Activated T-cell treated with anti-CD3 and anti-CD28 coated beads for 48 hours (primary cell): ENCODE measurements around the gene SLC2A13.
"Not testable (repeated sequence)": the region's sequence is repeated elsewhere in the genome, so short reads cannot be mapped to it uniquely, and the experiment has no call there.

Experiments
- DNase-seq: peaks from one replicate; pipeline ENCODE4 v3.0.0-alpha.2; 2020; ENCODE audit warnings: low read depth

Gene SLC2A13

DNA sequence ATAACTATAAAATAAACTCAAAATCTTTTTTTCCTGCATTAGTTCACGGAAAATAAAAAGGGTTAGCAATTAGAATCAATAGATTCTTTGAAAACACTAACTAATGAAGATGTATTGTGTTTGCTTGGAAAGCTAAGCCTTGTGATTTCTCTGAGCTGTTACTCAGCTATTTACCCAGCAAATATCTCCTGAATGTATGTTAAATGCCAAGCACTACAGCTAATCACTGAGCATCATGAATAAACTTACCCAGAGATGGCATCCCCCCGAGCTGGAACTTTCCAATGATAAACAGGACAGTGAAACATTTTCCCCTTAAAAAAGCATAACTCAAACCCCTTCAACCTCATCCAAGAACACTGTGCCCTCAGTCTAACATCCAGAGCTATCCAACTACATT, 71.2 kb downstream of the SLC2A13 start:
- DNase-seq, result no peak

DNA sequence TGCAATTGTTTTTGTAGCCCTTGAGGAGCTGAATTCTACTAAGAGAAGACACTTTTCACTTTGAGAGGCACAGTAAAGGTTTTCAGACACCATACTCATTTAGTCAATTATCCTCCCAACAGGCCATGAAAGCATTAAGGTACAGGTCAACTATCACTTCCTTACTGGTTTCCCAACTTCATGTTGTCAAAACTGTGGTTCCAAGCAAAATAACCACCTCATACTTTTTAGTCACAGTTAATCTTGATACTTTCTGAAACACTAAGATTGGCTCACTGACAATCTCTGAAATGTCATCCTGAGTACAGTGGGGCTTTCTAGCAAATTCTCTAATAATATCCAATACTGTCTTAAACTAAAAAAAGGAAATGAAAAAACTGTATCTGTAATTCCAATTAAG, 71.7 kb downstream of the SLC2A13 start:
- DNase-seq, result no peak

DNA sequence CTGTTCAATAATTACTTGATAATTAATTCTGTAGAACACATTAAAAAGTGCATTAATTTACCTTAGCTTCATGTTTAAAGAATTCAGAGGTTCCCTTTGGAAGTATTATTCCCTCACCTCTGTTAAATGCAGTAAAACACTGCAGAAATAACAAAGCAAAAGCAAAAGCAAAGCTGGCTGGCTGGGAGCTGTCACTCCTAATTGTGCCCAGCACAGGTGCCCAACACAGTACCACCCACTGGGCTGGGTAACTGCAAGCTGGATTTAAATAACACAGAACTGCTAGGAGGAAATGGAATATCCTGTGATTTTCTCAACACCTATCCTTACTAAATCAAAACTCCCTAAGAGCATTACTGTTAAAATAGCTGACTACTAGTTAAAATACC, 72.6 kb downstream of the SLC2A13 start:
- no peak for DNase-seq

DNA sequence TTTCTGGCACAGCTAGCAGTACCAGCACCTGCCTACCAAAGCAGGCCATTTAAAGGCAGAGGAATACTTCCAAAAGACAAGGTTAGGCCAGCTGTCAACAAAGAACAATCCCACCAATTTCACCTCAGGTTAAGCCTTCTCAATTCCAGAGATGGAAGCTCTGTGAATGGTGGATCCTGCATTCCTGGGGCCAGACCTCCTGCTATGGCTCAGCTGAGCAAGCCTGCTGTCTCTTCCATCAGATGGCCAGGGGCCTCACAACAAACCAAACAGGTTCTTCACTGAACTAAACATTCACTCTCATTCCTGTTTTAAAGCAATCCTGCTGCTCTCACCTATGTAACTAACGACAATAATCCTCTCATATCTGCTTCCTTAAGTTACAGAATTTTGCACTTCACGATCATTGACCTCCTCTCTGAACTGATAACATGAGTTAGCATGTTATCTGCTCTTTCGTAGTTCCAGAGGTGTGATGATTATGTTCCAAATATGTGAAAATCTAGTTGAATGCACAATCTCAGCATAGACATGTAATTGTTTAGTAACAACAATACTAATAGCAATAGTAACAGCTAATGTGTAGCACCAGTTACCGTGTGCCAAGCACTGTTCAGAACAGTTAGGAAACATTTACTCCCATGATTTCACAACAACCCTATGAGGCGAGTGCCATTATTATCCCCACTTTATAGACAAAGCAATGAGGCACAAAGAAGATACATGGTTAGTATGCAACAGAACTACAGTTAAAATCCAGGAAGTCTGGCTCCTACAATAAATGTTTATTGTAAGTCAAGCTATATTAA, 73.2 kb downstream of the SLC2A13 start:
- DNase-seq, result no peak

DNA sequence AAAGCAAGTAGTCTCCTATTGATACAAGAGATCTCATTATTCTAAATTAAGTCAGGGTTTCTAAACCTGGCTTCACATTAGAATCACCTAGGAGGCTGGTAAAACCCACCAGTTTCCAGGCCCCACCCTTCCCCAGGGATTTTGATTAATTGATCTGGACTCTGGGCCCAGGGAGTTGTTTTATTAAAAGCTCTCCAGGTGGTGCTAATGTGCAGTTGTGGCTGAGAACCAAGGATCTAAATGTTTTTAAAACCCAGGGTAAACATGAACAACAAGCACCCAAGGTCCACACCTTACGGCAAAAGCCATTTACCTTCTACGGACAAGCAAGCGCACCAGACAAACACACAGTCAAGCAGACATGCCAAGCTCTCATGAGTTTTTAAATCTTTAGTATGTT, 73.9 kb downstream of the SLC2A13 start:
- no peak for DNase-seq

DNA sequence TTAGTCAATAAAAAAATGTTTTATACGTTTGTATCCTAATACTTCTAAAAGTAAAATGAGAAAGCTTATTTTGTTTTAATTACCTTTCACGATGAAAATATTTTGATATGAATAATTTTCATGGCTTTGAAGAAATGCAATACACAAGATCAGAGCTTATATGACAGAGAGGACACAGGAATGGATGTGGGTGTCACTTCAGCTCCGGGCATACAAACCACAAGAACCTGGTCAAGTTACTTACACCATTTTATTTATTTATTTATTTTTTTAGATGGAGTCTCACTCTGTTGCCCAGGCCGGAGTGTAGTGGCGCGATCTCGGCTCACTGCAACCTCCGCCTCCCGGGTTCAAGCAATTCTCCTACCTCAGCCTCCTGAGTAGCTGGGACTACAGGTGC, 74.9 kb downstream of the SLC2A13 start:
- not testable (repeated sequence) for DNase-seq

DNA sequence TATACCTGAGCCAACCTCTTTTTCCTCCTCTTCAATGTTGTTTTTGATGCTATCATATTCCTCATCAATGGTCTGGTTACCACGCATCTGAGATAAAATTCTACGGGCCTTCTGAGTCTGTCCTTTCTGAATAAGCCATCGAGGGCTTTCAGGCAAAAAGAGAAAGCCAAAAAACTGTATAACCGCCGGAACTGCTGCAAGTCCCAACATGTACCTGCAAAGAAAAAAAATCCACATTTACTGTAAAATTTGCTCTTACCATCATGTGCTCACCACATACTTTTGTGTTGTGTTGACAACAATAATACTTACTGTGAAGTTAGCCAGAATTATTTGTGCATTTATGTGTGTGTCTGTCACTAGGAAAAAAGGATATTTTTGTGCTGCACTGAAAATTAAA, 77.6 kb downstream of the SLC2A13 start:
- DNase-seq, result no peak

DNA sequence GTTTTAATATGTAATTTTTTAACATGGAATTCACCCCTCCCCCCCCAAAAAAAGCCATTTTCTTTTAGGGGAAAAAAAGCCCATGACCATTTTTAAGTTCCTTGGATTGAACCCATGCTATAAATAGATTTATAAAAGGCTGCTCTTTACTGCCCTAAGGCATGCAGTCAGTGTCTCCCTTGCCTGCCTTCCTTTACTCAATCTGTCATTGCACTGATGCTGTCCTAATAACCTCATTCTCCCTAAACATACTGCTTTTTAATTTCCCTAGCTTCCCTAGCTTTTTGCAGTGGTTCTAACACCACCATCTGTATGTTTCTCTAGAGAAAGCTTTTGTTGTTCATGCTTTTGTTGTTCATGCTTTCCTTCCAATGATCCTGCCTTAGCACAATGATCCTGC, 83.0 kb downstream of the SLC2A13 start:
- no peak for DNase-seq

DNA sequence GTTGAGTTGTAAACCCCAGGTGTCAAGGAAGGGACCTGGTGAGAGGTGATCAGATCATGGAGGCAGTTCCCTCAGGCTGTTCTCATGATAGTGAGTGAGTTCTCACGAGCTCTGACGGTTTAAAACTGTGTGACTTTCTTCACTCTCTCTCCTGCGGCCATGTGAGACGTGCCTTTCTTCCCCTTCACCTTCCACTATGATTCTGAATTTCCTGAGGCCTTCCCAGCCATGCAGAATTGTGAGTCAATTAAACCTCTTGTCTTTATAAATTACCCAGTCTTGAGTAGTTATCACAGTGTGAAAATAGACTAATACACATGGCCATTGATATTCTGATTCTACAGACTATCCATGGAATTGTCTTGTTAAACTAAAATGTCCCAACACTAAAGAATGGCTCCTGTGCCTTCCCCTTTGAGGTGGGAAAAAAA, 85.6 kb downstream of the SLC2A13 start:
- no peak for DNase-seq

DNA sequence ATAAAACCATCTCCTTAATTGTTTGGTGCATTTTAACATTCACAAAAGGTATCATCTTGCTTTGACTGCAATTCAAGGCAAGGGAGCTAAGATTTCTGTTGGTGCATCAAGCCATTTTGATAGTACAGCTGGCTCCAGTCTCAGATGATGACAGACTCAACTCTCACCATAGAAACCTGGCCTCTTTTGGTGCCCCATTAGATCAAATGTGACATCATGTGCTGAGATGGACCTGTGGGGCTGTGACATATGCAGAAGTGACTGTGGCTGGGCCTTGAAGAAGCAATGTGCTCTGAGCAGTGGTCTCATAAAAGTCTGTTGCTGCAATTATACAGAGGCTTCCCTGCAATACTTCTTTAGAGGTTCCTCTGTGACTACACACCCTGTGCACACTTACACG, 88.4 kb downstream of the SLC2A13 start:
- DNase-seq, result no peak

DNA sequence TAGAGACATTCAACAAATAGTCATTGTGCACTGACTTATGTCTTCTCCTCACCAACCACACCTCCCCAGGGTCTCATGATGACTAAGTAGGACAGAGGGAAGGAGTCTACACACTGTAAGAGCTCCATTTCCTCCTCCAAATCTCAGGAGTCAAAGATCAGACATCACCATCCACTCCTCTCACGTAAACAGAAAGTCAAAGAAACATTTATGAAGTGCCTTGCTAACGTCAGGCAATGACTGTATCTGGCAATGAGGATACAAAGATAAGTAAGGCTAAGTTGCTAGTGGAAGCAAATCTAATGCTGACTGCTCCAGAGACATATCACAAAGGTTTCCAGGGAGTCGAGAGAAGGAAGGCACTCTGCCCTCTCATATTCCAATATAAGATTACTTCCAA, 88.9 kb downstream of the SLC2A13 start:
- no peak for DNase-seq

DNA sequence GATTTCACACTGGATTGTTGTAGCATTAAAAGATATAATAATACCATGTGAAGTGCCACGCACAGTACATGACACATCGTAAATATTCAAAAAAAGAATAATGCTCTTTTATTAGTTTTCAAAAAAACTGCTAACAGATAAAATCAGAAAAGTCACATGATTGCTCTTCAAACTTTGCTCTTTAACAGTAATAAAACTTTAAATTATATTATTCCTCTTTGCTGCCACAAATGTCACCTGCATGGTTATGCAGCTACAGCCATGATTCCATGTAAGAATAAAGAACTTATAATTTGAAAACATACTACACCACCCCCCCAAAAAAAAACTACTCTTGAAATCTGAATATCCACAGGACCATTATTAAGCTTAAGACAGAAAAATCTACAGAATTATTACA, 90.0 kb downstream of the SLC2A13 start:
- DNase-seq, result no peak

DNA sequence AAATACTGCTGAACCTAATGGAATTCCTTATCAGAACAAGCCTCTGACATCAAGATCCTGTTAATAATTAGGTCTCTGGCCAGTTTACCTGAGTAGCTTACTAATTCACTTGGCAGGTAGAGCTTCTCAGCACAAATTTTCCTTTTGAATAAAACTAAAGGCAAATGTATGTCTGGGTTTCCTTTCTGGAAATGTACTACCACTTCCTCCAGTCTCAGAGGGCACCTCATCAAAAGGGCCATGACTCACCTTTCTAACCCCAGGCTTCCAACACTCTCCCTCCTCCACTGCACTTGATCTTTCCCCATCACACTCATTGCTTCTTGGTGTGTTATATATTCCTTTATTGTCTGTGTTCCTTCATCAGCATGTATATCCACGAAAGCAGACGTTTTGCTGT, 90.5 kb downstream of the SLC2A13 start:
- DNase-seq, result no peak

DNA sequence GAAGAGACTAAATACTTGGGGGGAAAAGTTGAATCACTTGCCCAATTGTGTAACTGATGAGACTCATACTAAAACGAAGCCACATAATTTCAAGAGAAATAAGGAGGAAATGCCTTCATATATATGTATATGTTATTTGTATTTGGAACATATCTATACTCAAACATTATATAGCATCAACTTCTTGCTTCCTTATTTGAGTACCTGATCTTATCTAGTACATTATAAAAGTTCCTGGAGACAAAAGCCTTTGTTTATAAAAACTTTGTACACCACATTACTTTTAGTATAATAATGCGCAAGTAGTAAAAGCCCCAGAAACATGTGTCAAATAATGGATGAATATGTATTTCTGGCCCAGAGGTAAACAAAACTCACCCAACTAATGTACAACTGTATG, 92.0 kb downstream of the SLC2A13 start:
- DNase-seq, result no peak

DNA sequence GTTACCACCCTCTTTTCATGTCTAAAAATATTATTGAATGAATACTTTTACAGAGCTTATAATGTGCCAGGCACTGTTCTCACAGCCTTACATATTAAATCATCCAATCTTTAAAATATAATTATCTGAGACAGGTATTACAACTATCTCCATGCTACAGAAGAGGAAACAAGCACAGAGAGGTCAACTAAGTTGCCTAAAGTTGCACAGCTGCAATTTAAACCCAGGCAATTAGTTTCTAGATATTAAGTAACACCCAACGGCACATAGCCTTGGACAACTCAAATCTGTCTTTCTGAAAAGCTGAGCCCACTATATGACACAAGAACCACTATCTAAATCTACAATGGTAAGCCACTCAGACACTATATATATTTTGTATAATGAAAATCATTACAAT, 92.6 kb downstream of the SLC2A13 start:
- DNase-seq, result no peak

DNA sequence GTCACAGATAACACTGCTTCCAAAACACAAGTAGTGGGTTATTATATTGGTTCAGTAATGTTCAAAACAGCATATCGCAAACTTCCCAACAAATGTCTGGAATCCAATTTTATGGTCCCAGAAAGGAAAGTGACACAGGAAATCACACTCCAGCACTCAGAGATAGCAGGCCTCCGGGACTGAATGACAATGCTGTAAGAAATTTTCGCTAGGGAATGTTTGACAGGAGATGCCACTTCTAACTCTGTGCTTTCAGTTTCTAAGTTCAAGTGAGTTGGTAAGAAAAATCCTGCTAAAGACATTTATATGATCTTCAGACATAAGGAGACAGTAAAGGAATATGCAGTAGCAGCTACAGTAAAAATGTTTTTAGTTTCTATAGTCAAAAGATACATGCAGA, 93.2 kb downstream of the SLC2A13 start:
- no peak for DNase-seq

DNA sequence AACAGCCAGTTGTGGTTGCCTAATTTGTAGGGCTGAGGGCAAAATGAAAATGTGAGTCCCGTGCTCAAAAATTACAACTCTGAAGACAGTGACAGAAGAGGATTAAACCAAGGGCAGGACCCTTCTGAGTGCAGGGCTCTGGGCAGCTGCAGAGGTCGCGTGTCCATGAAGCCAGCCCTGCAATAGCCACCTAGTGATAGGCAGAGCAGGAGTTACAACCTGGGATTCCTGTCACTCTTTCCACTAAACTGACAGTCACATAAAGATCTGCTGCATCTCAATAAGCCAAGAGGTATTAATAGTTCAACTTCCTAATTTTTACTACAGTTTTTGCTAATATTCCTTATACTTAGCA, 94.1 kb downstream of the SLC2A13 start:
- DNase-seq, result no peak

DNA sequence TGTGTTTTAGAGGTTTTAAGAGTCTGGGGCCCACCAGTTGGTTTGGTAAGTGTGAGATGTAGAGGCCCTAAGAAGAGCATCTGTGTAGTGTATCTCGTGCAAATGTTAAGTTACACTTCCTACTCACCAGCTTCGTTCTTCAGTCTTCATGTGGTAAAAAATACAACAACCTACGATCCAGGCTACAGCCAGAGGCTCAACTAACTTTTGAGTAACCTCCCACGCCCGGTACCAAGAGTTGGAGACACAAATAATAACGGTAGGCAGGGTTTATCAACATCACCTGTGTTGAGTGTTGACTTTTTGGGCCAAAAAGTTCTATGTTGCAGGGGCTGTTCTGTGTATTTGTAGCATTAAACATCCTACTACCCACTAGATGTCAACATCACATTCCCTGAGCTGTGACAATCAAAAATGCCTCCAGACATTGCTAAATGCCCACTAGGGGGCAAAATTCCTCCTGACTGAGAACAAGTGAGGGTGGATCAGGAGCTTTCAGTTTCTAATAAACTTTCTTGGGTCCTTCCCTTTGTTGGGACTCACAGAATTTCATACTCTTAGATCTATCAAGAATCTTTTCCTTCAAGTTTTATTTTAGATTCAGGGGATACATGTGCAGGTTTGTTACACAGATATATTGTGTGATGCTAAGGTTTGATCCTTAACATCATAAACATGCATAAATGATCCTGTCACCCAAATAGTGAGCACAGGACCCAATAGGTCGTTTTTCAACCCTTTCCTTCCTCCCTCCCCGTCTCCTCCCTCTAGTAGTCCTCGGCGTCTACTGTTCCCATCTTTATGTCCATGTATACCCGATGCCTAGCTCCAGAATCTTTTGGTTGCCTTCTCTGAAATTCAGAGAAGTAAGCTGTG, 94.7 kb downstream of the SLC2A13 start:
- DNase-seq, result peak; percentile 12

DNA sequence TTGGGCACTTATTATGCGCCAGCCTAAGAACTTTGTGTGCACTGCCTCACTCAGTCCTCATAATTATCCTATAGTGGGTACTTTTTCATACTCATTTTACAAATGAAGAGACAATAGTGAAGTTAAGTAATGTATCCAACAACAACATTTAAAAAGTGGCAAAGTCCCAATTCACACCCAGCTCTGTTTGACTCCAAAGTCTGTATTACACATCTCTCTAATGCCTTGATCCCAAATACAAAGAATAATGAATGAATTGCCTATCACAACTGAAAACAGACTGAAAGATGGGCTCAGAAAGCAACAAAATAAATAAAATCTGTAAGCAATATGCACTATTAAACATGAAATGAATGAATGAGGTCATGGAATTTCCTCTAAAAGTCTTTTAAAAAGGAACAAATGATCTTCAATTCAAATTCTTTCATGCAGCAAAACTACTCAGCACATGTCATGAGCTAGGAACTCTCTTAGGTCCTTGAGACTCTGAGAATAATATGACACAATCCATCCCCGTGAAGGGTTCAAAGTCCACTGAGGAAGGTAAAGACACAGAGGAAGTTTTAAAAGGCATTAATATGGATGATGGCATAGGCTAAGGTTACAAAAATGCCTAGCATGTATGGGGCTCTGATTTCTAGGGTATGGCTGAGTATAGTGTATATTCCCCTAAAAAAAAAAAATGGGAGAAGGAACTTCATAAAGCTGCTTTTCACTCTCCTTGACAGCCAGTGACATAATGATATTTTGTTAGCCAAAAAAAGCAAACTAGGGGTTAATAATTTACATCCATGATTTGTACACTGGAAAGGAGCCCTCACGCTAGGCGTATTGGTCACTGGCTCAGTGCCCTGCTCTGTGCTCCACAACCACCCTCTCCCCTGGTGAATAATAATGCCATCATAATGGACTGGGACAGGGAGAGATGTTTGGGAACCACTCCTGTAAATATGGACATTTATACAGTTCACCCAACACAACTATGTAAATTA, 103.4 kb downstream of the SLC2A13 start:
- no peak for DNase-seq

DNA sequence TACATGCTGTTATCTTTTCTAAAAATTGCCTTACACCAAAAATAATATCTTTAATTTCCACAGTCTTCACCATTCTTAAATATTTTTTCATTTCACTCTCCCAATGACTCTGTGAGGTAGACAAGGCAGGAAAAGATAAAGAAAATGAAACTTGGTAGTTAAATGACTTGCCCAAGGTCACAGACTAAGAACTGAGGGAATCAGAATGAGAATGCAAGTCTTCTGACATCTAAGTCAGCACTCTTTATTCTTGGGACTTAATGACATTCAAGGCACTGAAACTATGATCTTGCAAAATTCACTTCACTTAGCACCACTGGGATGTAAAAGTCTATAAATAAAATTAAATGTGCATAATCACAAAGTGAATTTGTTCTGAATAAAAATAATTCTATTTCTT, 104.5 kb downstream of the SLC2A13 start:
- no peak for DNase-seq

DNA sequence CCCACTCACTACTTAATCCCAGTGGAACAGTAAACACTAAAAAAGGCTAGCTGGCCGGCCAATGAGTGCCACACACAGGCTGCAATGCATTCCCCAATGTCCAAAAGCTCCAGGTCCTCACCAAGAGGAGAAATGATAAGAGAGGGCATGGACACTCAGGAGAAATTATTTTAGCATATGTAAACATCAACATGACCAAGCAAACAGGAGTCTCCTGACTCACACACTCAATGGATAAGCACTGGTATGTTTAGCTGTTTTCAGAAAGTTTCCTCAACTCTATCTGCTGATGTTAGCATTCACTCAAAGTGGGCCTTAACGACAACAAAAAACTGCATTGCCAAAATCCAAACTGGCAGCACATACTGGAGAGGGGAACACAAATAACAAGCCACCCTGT, 105.0 kb downstream of the SLC2A13 start:
- DNase-seq, result no peak

DNA sequence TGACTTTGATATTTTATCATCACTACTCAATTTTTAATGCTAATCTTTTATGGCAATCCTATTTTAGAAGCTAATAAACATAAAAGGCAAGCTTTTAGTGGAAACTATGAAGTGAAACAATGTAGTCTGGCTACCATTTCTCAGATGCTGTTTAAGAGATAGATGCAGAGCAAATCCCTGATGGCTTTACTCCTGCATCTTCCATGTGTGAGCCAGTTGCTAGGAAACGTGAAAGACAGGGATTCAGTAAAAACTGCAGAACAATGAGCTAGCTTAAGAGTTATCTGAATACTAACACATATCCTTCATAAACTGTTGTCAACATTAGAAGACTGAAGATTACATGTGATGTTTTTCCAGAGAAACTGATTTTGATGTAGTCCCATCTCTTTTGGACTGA, 112.6 kb downstream of the SLC2A13 start:
- no peak for DNase-seq
